Activated CD8-positive, alpha-beta memory T cell treated with anti-CD3 and anti-CD28 coated beads, Interleukin-2, amount 50 U/mL, for 24 hours (primary cell): ENCODE measurements around the gene CLK3.

Experiments used
- DNase-seq: peaks from one replicate; pipeline ENCODE4 v3.0.0-alpha.2; 2020; ENCODE audit errors: extremely low read depth

The CLK3 gene

GRCh38 chr15:74603026-74603788 is 12.4 kb upstream of the CLK3 start:
- no peak for DNase-seq

- no peak for DNase-seq
Measured at GRCh38 chr15:74603789-74604705, 11.6 kb upstream of the CLK3 start.

- DNase-seq, result no peak
Measured at GRCh38 chr15:74604983-74605794, 10.4 kb upstream of the CLK3 start.

GRCh38 chr15:74605795-74606150 is 9.9 kb upstream of the CLK3 start:
- DNase-seq, result no peak

GRCh38 chr15:74608786-74609185 is 6.8 kb upstream of the CLK3 start:
- no peak for DNase-seq

- no peak for DNase-seq
Measured at GRCh38 chr15:74609938-74610301, 5.7 kb upstream of the CLK3 start.

GRCh38 chr15:74610302-74610951 is 5.2 kb upstream of the CLK3 start:
- no peak for DNase-seq

- DNase-seq, result no peak
Measured at GRCh38 chr15:74611341-74611740, 4.3 kb upstream of the CLK3 start.

GRCh38 chr15:74611834-74612233 is 3.8 kb upstream of the CLK3 start:
- DNase-seq, result no peak

- DNase-seq, result no peak
Measured at GRCh38 chr15:74612677-74613076, 3.0 kb upstream of the CLK3 start.

- no peak for DNase-seq
Measured at GRCh38 chr15:74613089-74613952, 2.3 kb upstream of the CLK3 start.

- DNase-seq, result no peak
Measured at GRCh38 chr15:74613953-74614743, 1.5 kb upstream of the CLK3 start.

GRCh38 chr15:74614744-74615507 is 710 bp upstream of the CLK3 start:
- DNase-seq, result peak; percentile 54

- no peak for DNase-seq
Measured at GRCh38 chr15:74616366-74616939, 817 bp downstream of the CLK3 start.

- no peak for DNase-seq
Measured at GRCh38 chr15:74616996-74617395, 1.4 kb downstream of the CLK3 start.

- DNase-seq, result no peak
Measured at GRCh38 chr15:74618841-74619596, 3.4 kb downstream of the CLK3 start.

GRCh38 chr15:74619916-74620635 is 4.4 kb downstream of the CLK3 start:
- DNase-seq, result no peak
